Keratinocyte (primary cell): ENCODE measurements around the gene ARHGAP28. TPM values are rescaled to one million over a fixed set of nuclear protein-coding genes. Genes with fewer than 3 reads are reported as not detected.

Source experiments
- DNase-seq: peaks from one replicate; pipeline ENCODE4 v3.0.0-alpha.2; 2011; ENCODE audit warnings: low read depth, missing footprints, low spot score
- FAIRE-seq: peaks from 2 replicates; lab custom pipeline; 2011; peaks lifted over from hg19 to GRCh38; lab: Jason Lieb, UNC
- H2AFZ ChIP-seq: 2 replicates; pipeline ENCODE4 v1.6.0; 2012; ENCODE audit warnings: low read length, control low read depth, inconsistent platforms; ENCODE audit not compliant: control insufficient read depth
- H3K27ac ChIP-seq: 2 replicates; pipeline ENCODE4 v1.5.1; 2011; ENCODE audit warnings: low read length; ENCODE audit not compliant: control insufficient read depth, insufficient read depth
- H3K27me3 ChIP-seq: 3 replicates; pipeline ENCODE4 v1.6.0; 2011; ENCODE audit warnings: low read length; ENCODE audit not compliant: control insufficient read depth, insufficient read depth; ENCODE audit errors: extremely low read depth
- H3K36me3 ChIP-seq, 2 experiments: 2 replicates in 1 of 2; 3 replicates in 1 of 2; pipeline ENCODE4 v1.5.1; 2011; ENCODE audit warnings: low read length in 2 of 2, mild to moderate bottlenecking in 1 of 2; ENCODE audit not compliant: control insufficient read depth in 2 of 2, insufficient read depth in 2 of 2; ENCODE audit errors: extremely low read depth in 1 of 2
- H3K4me1 ChIP-seq: 3 replicates; pipeline ENCODE4 v1.5.1; 2011; ENCODE audit warnings: low read length; ENCODE audit not compliant: control insufficient read depth, insufficient read depth; ENCODE audit errors: extremely low read depth
- H3K4me2 ChIP-seq: 3 replicates; pipeline ENCODE4 v1.6.0; 2011; ENCODE audit warnings: low read depth, low read length; ENCODE audit not compliant: control insufficient read depth, insufficient read depth; ENCODE audit errors: extremely low read depth
- H3K4me3 ChIP-seq, 3 experiments: fragments of 200-600 bp in 1 of 3; sonication (generic) in 1 of 3; 2 replicates in 2 of 3; 3 replicates in 1 of 3; pipeline ENCODE4 v1.5.1; 2011 to 2016; ENCODE audit warnings: low read length in 3 of 3, mild to moderate bottlenecking in 3 of 3, control low read depth in 2 of 3, inconsistent platforms in 1 of 3, low read depth in 1 of 3, mixed read lengths in 1 of 3, mixed run types in 1 of 3, moderate library complexity in 1 of 3; ENCODE audit not compliant: control insufficient read depth in 2 of 3, insufficient read depth in 2 of 3; ENCODE audit errors: extremely low read depth in 1 of 3
- H3K79me2 ChIP-seq: 2 replicates; pipeline ENCODE4 v1.6.0; 2012; ENCODE audit warnings: low read length; ENCODE audit not compliant: control insufficient read depth, insufficient read depth
- H3K9ac ChIP-seq: 3 replicates; pipeline ENCODE4 v1.6.0; 2011; ENCODE audit warnings: low read length; ENCODE audit not compliant: control insufficient read depth, insufficient read depth; ENCODE audit errors: extremely low read depth
- H3K9me1 ChIP-seq: 3 replicates; pipeline ENCODE4 v1.6.0; 2011; ENCODE audit warnings: low read length; ENCODE audit not compliant: control insufficient read depth, insufficient read depth; ENCODE audit errors: extremely low read depth
- H3K9me3 ChIP-seq: 2 replicates; pipeline ENCODE4 v1.5.1; 2012; ENCODE audit warnings: low read depth, low read length; ENCODE audit not compliant: control insufficient read depth
- H4K20me1 ChIP-seq: 3 replicates; pipeline ENCODE4 v1.6.0; 2011; ENCODE audit warnings: low read length; ENCODE audit not compliant: control insufficient read depth, insufficient read depth; ENCODE audit errors: extremely low read depth
- CTCF ChIP-seq, 3 experiments: IDR thresholded peaks in 1 of 3; conservative IDR thresholded peaks in 1 of 3; optimal IDR thresholded peaks in 1 of 3; 2 replicates in 2 of 3; 3 replicates in 1 of 3; pipeline versions ENCODE3 to v1.5.1; 2011; ENCODE audit warnings: low read length in 3 of 3, mild to moderate bottlenecking in 3 of 3, moderate library complexity in 2 of 3, control low read depth in 1 of 3, inconsistent platforms in 1 of 3; ENCODE audit not compliant: insufficient read depth in 2 of 3; ENCODE audit errors: extremely low read depth in 1 of 3
- EZH2 ChIP-seq: IDR thresholded peaks from one replicate; pipeline ENCODE4 v1.6.1; 2012; ENCODE audit warnings: inconsistent platforms, mild to moderate bottlenecking, low read length, moderate library complexity
- dilution Hi-C: fragments of 300-500 bp; cut with MboI; formaldehyde crosslinking; loops from one replicate; pipeline ENCODE4 v1.7.0; 2020; ENCODE audit warnings: low sequenced_read_pairs; ENCODE audit not compliant: extremely low pct_ligation_motif_present
- polyA plus RNA-seq, 5 experiments: library from polyadenylated mRNA; depleted of rRNA in 3 of 5; stranded (reverse) in 3 of 5; stranded (forward) in 1 of 5; unstranded in 1 of 5; fragments of >200 nt; gene quantifications; 1 replicate in 1 of 5; 2 replicates in 3 of 5; 3 replicates in 1 of 5; pipeline versions ENCODE4 v1.2.1 to v1.2.3, GENCODE V29; 2011 to 2012; ENCODE audit warnings: missing spikeins in 2 of 5, low read depth in 1 of 5, low replicate concordance in 1 of 5

ARHGAP28 gene
- polyA plus RNA-seq, 1 donor (not counting 4 experiments of a cell fraction or from before 2014, with no cell fraction given) = 0.43 TPM

GRCh38 chr18:6954501-6954900 is 225.0 kb downstream of the ARHGAP28 start:
- Histone ChIP-seq H3K9ac (no peak overlapping the region), H3K27ac (no peak overlapping the region), H3K36me3 (no peaks in the 10 kb centered on the region), H3K4me2 (no peak overlapping the region), H3K9me1 (no peaks in the 10 kb centered on the region), H4K20me1 (no peaks in the 10 kb centered on the region), H3K79me2 (no peaks in the 10 kb centered on the region), H3K4me1 (no peaks in the 10 kb centered on the region), H2AFZ (no peak overlapping the region), H3K27me3 (no peaks in the 10 kb centered on the region), H3K4me3 (no peak overlapping the region), H3K9me3 (no peaks in the 10 kb centered on the region)
- DNase-seq (no peak), FAIRE-seq (no peak)
- dilution Hi-C loops = no loop called here
- no peak for TF ChIP-seq CTCF (optimal IDR thresholded peaks at IDR 0.05 in 1 of 3, IDR thresholded peaks at IDR 0.05 in 1 of 3, conservative IDR thresholded peaks at IDR 0.05 in 1 of 3; ENCODE audit: extremely low read depth in 1 of 3, insufficient read depth in 2 of 3, low read length in 3 of 3)
- no peak for TF ChIP-seq EZH2

GRCh38 chr18:6955304-6955703 is 225.8 kb downstream of the ARHGAP28 start:
- Histone ChIP-seq H4K20me1 (no peaks in the 10 kb centered on the region), H3K4me3 (no peak overlapping the region), H3K4me2 (no peak overlapping the region), H3K36me3 (no peaks in the 10 kb centered on the region), H3K27ac (no peak overlapping the region), H3K27me3 (no peaks in the 10 kb centered on the region), H3K79me2 (no peaks in the 10 kb centered on the region), H2AFZ (no peak overlapping the region), H3K9me1 (no peaks in the 10 kb centered on the region), H3K4me1 (peaks cover under 1% of the 10 kb centered on the region), H3K9me3 (no peaks in the 10 kb centered on the region), H3K9ac (no peak overlapping the region)
- FAIRE-seq (no peak), DNase-seq (no peak)
- TF ChIP-seq EZH2 (no peak), CTCF (optimal IDR thresholded peaks at IDR 0.05 in 1 of 3, IDR thresholded peaks at IDR 0.05 in 1 of 3, conservative IDR thresholded peaks at IDR 0.05 in 1 of 3; ENCODE audit: extremely low read depth in 1 of 3, insufficient read depth in 2 of 3, low read length in 3 of 3) (no peak)
- dilution Hi-C loops = no loop called here
